GM12864 (cell line): ENCODE data around the gene PRSS1.

Experiments used
- DNase-seq: peaks from one replicate; pipeline ENCODE4 v3.0.0-alpha.2; 2011; ENCODE audit warnings: low read depth
- H3K4me3 ChIP-seq: 2 replicates; pipeline ENCODE4 v1.5.1; 2011; ENCODE audit warnings: mild to moderate bottlenecking, low read depth, low read length, control low read depth
- CTCF ChIP-seq: IDR thresholded peaks from 2 replicates; pipeline ENCODE4 v1.5.1; 2011; ENCODE audit warnings: low read depth, mild to moderate bottlenecking, moderate library complexity, low read length, control low read depth, inconsistent platforms; ENCODE audit errors: missing control alignments

PRSS1 gene

GRCh38 chr7:142798451-142799436 lies 49.5 kb downstream of the PRSS1 start:
- DNase-seq, result no peak
- no peak for TF ChIP-seq CTCF
- peak overlapping the region; percentile 56; the same call in 1 of the 2 replicates for H3K4me3 ChIP-seq

- DNase-seq, result no peak
- no peak overlapping the region for H3K4me3 ChIP-seq
- TF ChIP-seq CTCF, result no peak
These were observed 50.2 kb downstream of the PRSS1 start for GRCh38 chr7:142799437-142799835.

- TF ChIP-seq CTCF, result no peak
- no peak for DNase-seq
- H3K4me3 ChIP-seq, result no peak overlapping the region
These were observed 50.8 kb downstream of the PRSS1 start for GRCh38 chr7:142800088-142800487.

- no peak for DNase-seq
- no peak for TF ChIP-seq CTCF
- H3K4me3 ChIP-seq, result no peak overlapping the region
These were observed 51.5 kb downstream of the PRSS1 start for GRCh38 chr7:142800699-142801260.

GRCh38 chr7:142801601-142802295 lies 52.5 kb downstream of the PRSS1 start:
- H3K4me3 ChIP-seq, result no peak overlapping the region
- DNase-seq, result no peak
- no peak for TF ChIP-seq CTCF

- no peak for DNase-seq
- no peak for TF ChIP-seq CTCF
- H3K4me3 ChIP-seq, result no peak overlapping the region
These were observed 53.0 kb downstream of the PRSS1 start for GRCh38 chr7:142802301-142802700.
